Ramos (cell line): ENCODE data around the gene KRT36.

ENCODE experiments used
- in situ Hi-C: fragments of 300-500 bp; cut with MboI; formaldehyde crosslinking; loops from one replicate; pipeline ENCODE4 v1.14.3; 2022; ENCODE audit warnings: low sequenced_read_pairs; ENCODE audit not compliant: unreplicated experiment

KRT36 gene

GRCh38 chr17:41522301-41523224 lies 32.9 kb upstream of the KRT36 start:
- in situ Hi-C loops, result no loop called here

GRCh38 chr17:41521574-41522261 lies 32.0 kb upstream of the KRT36 start:
- in situ Hi-C loops, result no loop called here

- in situ Hi-C loops, result no loop called here
Observed at GRCh38 chr17:41520821-41521521, 31.3 kb upstream of the KRT36 start.

- in situ Hi-C loops, result no loop called here
Observed at GRCh38 chr17:41519501-41520224, 30.0 kb upstream of the KRT36 start.

- in situ Hi-C loops, result no loop called here
Observed at GRCh38 chr17:41518789-41519449, 29.2 kb upstream of the KRT36 start, which contains the start of gene KRT15. Gene KRT15 (minus strand): TSS chr17:41518890. CDS start chr17:41518827, 63 bp downstream.

- in situ Hi-C loops, result no loop called here
Observed at GRCh38 chr17:41518031-41518430, 28.3 kb upstream of the KRT36 start.

GRCh38 chr17:41516830-41517283 lies 27.1 kb upstream of the KRT36 start:
- in situ Hi-C loops, result no loop called here

- in situ Hi-C loops, result no loop called here
Observed at GRCh38 chr17:41516147-41516829, 26.6 kb upstream of the KRT36 start.

- in situ Hi-C loops, result no loop called here
Observed at GRCh38 chr17:41513168-41513547, 23.4 kb upstream of the KRT36 start.

GRCh38 chr17:41512546-41513167 lies 22.9 kb upstream of the KRT36 start:
- in situ Hi-C loops, result no loop called here

GRCh38 chr17:41511716-41512115 lies 22.0 kb upstream of the KRT36 start:
- in situ Hi-C loops, result no loop called here

GRCh38 chr17:41511116-41511515 lies 21.4 kb upstream of the KRT36 start:
- in situ Hi-C loops, result no loop called here

- in situ Hi-C loops, result no loop called here
Observed at GRCh38 chr17:41510251-41511065, 20.7 kb upstream of the KRT36 start.

- in situ Hi-C loops, result no loop called here
Observed at GRCh38 chr17:41507315-41507880, 17.7 kb upstream of the KRT36 start.

GRCh38 chr17:41505809-41506767 lies 16.4 kb upstream of the KRT36 start:
- in situ Hi-C loops, result no loop called here
